Stimulated activated naive B cell treated with anti-CD40 and anti-IgM and Interleukin-4, amounts not matched to agents 10 μg/mL and 1 μg/mL and 100 μg/mL, for 72 hours (primary cell): ENCODE results near the gene CNN1.

Source experiments
- ATAC-seq, 2 donors: fragments of 150-1000 bp; cut with Tn5 transposase; replicated peaks; 2 replicates each; pipeline ENCODE4 v1.10.0; 2021; ENCODE audit warnings: moderate library complexity in 1 of 2
- DNase-seq: peaks from one replicate; pipeline ENCODE4 v3.0.0; 2021
- H3K27ac Mint-ChIP-seq: one replicate; pipeline ENCODE4 v1.8.0; 2022; ENCODE audit warnings: mild to moderate bottlenecking, mixed read lengths
- H3K27me3 Mint-ChIP-seq, 2 donors: one replicate each; pipeline ENCODE4 v1.8.0; 2022; ENCODE audit warnings: mixed read lengths in 2 of 2
- H3K36me3 Mint-ChIP-seq, 2 donors: one replicate each; pipeline ENCODE4 v1.8.0; 2022; ENCODE audit warnings: mixed read lengths in 2 of 2, mild to moderate bottlenecking in 1 of 2
- H3K4me1 Mint-ChIP-seq, 2 donors: one replicate each; pipeline ENCODE4 v1.8.0; 2022; ENCODE audit warnings: mixed read lengths in 2 of 2, mild to moderate bottlenecking in 1 of 2
- H3K4me3 Mint-ChIP-seq, 2 donors: one replicate each; pipeline ENCODE4 v1.8.0; 2022; ENCODE audit warnings: mild to moderate bottlenecking in 2 of 2, mixed read lengths in 2 of 2, moderate library complexity in 1 of 2
- H3K9me3 Mint-ChIP-seq, 2 donors: one replicate each; pipeline ENCODE4 v1.8.0; 2022; ENCODE audit warnings: mixed read lengths in 2 of 2, mild to moderate bottlenecking in 1 of 2

The CNN1 gene

GRCh38 chr19:11507370-11508078, 31.1 kb upstream of the CNN1 start:
- Mint-ChIP-seq H3K9me3 (no peaks in the 10 kb centered on the region), H3K36me3 (peaks cover 23 to 47% of the 10 kb centered on the region in 2 donors), H3K4me1 (peaks cover 16 to 24% of the 10 kb centered on the region in 2 donors), H3K27ac (peak overlapping the region; percentile 44), H3K27me3 (no peaks in the 10 kb centered on the region), H3K4me3 (peak overlapping the region; percentile 56 to 57)
- no peak for DNase-seq
- ATAC-seq: no peak

- Mint-ChIP-seq H3K4me3 (no peak overlapping the region), H3K4me1 (peaks cover 9 to 15% of the 10 kb centered on the region in 2 donors), H3K9me3 (no peaks in the 10 kb centered on the region), H3K36me3 (peaks cover 40 to 50% of the 10 kb centered on the region in 2 donors), H3K27ac (no peak overlapping the region), H3K27me3 (no peaks in the 10 kb centered on the region)
- DNase-seq (no peak), ATAC-seq (no peak)
Measured at GRCh38 chr19:11510444-11510843, 28.2 kb upstream of the CNN1 start.

DNA sequence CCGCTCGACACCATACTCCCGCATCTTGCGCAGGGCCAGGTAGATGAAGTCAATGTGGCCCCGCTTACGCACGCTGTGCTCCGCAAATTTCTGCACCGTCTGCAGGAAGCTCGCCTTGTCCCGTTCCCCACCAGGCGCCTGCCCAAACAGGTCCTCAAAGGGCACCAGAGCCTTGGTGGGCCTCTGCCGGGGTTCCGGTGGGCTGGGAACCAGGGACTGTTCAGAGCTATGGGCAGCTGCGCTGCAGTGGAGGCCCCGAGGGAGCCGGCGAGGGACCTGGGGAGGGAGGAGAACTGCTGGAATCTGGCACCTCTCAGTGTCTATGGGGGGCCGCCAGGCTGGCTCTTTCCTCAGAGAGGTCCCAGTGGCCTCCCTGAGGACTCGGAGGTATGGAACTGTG, 24.7 kb upstream of the CNN1 start:
- H3K27me3 Mint-ChIP-seq: no peaks in the 10 kb centered on the region
- no peak overlapping the region for H3K27ac Mint-ChIP-seq
- peaks cover 35 to 51% of the 10 kb centered on the region in 2 donors for H3K36me3 Mint-ChIP-seq
- no peak for DNase-seq
- no peaks in the 10 kb centered on the region for H3K9me3 Mint-ChIP-seq
- H3K4me1 Mint-ChIP-seq: no peaks in the 10 kb centered on the region
- no peak overlapping the region for H3K4me3 Mint-ChIP-seq
- no peak for ATAC-seq

DNA sequence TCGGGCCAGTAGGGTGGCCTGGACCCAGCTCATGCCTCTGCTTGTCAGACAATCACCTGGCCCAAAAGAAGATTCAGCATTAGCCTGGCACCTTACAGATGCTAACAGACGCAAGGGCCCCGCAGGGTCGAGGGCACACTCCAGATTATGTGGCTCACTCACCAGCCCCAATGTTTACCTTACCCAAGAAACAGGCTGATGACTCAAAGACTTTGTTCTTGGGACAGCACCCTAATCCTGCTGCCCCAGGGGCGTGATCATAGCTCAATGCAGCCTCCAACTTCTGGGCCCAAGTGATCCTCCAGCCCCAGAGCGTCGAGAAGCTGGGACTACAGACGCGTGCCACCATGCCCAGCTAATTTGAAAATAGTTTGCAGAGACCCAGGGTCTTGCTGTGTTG, 19.5 kb upstream of the CNN1 start:
- Mint-ChIP-seq H3K27ac (no peak overlapping the region), H3K27me3 (no peaks in the 10 kb centered on the region), H3K36me3 (peaks cover 17 to 39% of the 10 kb centered on the region in 2 donors), H3K4me3 (no peak overlapping the region), H3K4me1 (peaks cover 0 to 1% of the 10 kb centered on the region in 2 donors), H3K9me3 (no peaks in the 10 kb centered on the region)
- DNase-seq (no peak), ATAC-seq (no peak)

DNA sequence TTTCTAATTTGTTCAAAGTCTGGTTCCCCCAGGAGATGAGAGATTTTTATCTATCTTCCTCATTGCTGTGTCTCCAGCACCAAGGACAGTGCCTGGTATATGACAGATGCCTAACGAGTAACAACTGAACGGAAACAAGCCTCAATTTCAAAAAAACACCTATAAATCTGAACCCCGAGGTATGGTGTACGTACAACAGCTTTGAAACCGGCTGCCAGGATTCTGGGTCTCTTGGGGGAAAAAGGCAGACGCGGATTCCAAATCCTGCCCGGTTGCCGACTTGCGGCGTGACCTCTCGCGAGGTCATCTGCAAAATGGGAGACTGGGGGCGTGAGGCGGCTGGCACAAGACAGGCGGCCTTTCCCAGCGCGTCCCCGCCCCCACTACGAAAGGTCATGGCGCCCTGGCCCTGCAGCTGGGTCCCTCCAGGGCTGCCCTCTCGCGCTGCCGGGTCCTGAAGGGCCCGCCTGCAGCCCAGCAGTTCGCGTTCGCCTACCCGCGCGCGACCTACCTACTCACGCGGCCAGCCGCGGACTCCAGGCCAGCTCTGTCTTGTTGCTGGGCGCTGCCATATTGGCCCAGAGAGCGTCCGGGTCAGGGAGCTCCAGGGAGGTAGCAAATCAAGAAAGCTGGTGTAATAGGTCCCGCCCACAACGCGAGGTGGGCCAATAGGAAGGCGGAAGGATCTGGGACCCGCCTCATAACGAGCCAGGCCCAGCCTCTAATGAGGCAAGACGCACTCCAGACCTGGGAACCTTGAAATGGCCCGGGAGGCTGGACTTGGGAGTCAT, 9.9 kb upstream of the CNN1 start, which contains the start of gene ECSIT:
TSS of gene ECSIT (minus strand) at position 584 of the 791 bp plus-strand sequence. CDS start 9,964 bp downstream, outside the sequence.
- ATAC-seq (peak; percentile 97 to 99), DNase-seq (peak; percentile 96)
- Mint-ChIP-seq H3K27ac (peak within 1 kb of the TSS; percentile 95), H3K4me3 (peak within 1 kb of the TSS; percentile 91 to 92), H3K27me3 (no peaks in the 10 kb centered on the region), H3K9me3 (no peaks in the 10 kb centered on the region), H3K4me1 (peaks cover 11 to 27% of the 10 kb centered on the region in 2 donors), H3K36me3 (peaks cover 4% of the 10 kb centered on the region in 2 donors)

DNA sequence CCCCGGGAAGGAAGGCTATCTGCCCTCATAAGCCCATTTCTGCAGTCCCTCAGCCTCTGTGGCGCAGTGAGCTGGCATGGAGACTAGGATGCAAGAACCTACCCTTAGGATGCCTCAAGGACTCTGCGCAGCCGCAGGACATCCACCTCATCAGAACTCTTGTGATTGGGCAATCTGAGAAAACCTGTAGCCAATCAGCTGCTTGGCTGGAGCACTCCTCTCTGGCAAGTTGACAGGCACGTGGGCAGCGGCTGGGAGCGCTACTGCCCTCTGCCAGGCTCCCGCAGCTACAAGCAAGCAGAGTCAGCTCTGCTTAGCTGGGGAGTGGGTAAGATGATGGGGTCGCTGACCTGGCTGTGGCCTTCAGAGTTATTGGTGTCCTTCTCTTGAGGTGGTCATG, 8.2 kb upstream of the CNN1 start:
- DNase-seq (peak; percentile 33), ATAC-seq (peak in 1 of 2 donors; percentile 3)
- peaks cover 4% of the 10 kb centered on the region in 2 donors for H3K36me3 Mint-ChIP-seq
- H3K9me3 Mint-ChIP-seq: no peaks in the 10 kb centered on the region
- no peaks in the 10 kb centered on the region for H3K27me3 Mint-ChIP-seq
- H3K4me1 Mint-ChIP-seq: peaks cover 20 to 43% of the 10 kb centered on the region in 2 donors
- no peak overlapping the region for H3K4me3 Mint-ChIP-seq
- no peak overlapping the region for H3K27ac Mint-ChIP-seq

GRCh38 chr19:11534538-11534937, 4.1 kb upstream of the CNN1 start:
- DNase-seq: no peak
- Mint-ChIP-seq H3K27ac (no peak overlapping the region), H3K27me3 (peaks cover 13% of the 10 kb centered on the region in 2 donors), H3K4me1 (peaks cover 24 to 45% of the 10 kb centered on the region in 2 donors), H3K36me3 (no peaks in the 10 kb centered on the region), H3K4me3 (peak overlapping the region in 1 of 2 donors; percentile 13), H3K9me3 (no peaks in the 10 kb centered on the region)
- ATAC-seq: no peak

- Mint-ChIP-seq H3K36me3 (no peaks in the 10 kb centered on the region), H3K9me3 (no peaks in the 10 kb centered on the region), H3K4me1 (peaks cover 24 to 45% of the 10 kb centered on the region in 2 donors), H3K4me3 (no peak overlapping the region), H3K27me3 (peaks cover 14 to 15% of the 10 kb centered on the region in 2 donors), H3K27ac (no peak overlapping the region)
- ATAC-seq (no peak), DNase-seq (no peak)
Measured at GRCh38 chr19:11534948-11535347, 3.7 kb upstream of the CNN1 start.

GRCh38 chr19:11535792-11536595, 2.7 kb upstream of the CNN1 start:
- peak overlapping the region; percentile 21 for H3K27ac Mint-ChIP-seq
- ATAC-seq (peak; percentile 87 to 91), DNase-seq (peak; percentile 81)
- peaks cover 24 to 41% of the 10 kb centered on the region in 2 donors for H3K4me1 Mint-ChIP-seq
- peak overlapping the region; percentile 23 to 71 for H3K4me3 Mint-ChIP-seq
- peaks cover 19 to 22% of the 10 kb centered on the region in 2 donors for H3K27me3 Mint-ChIP-seq
- no peaks in the 10 kb centered on the region for H3K36me3 Mint-ChIP-seq
- H3K9me3 Mint-ChIP-seq: no peaks in the 10 kb centered on the region

DNA sequence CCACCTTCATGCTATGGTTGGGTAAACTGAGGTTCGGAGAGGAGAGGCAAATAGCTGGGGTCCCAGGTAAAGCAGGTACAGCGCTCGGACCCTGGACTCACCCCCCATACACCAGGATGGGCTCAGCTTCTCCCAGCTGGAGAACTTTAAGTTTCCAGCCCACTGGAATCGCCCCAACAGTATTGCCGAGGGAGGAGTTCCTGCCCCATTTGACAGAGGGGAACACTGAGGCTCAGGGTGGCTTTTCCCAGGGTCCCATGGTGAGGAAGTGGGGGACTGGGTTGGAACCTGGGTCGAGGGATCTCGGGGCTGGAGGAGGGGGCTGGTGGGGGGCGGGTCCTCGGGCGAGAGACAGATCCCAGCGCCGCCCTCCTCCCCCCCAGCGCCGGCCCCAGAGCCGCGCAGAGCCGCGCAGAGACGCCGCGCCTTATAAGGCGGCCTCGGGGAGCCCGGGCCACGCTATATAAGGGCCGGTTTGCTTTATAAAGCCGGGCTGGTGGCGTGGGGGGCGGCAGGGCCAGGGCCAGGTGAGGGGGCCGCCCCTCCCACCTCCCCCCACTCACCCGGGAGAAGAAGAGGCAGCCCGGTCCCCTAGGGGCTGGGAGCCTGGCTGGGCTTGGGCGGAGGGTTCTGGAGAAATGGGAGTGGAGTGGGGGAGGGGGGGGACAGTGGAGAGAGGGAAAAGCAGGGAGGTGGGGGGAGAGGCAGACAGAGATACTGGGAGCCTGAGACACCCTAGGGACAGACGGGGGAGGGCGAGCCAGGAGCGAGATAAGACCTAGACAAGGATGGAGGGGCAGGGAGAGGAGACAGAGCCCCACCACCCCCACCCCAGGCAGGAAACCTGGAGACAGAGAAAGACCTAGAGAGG, 1.1 kb downstream of the CNN1 start:
- ATAC-seq: no peak
- Mint-ChIP-seq H3K4me1 (peaks cover 19 to 31% of the 10 kb centered on the region in 2 donors), H3K27ac (no peak overlapping the region), H3K27me3 (peaks cover 23 to 28% of the 10 kb centered on the region in 2 donors), H3K4me3 (no peak overlapping the region), H3K36me3 (no peaks in the 10 kb centered on the region), H3K9me3 (no peaks in the 10 kb centered on the region)
- no peak for DNase-seq

DNA sequence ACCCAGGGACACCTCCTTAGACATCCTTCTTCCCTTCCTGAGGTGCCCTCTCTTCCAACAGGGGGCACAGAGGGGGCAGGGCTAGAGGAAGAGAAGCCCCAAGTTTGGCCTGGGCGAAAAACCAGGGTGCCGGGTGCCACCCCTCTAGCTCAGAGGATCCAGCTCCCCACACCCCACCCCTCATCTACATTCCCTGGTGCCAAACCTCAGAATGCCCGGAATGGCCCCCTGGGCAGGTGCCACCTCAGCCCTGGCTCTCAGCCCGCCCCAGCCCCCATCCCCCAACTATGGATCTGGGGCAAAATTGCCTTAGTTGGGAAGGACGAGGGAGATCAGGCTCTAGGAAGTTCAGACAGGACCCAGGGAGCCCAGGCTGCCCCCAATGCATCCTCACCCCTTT, 2.0 kb downstream of the CNN1 start:
- Mint-ChIP-seq H3K4me3 (no peak overlapping the region), H3K9me3 (no peaks in the 10 kb centered on the region), H3K36me3 (no peaks in the 10 kb centered on the region), H3K27me3 (peaks cover 27 to 35% of the 10 kb centered on the region in 2 donors), H3K27ac (no peak overlapping the region), H3K4me1 (peaks cover 13 to 22% of the 10 kb centered on the region in 2 donors)
- ATAC-seq (no peak), DNase-seq (no peak)

- ATAC-seq (no peak), DNase-seq (no peak)
- Mint-ChIP-seq H3K27ac (no peak overlapping the region), H3K4me1 (peaks cover 12 to 19% of the 10 kb centered on the region in 2 donors), H3K4me3 (no peak overlapping the region), H3K36me3 (no peaks in the 10 kb centered on the region), H3K27me3 (peaks cover 27 to 35% of the 10 kb centered on the region in 2 donors), H3K9me3 (no peaks in the 10 kb centered on the region)
Measured at GRCh38 chr19:11541238-11541637, 2.6 kb downstream of the CNN1 start.

- H3K4me3 Mint-ChIP-seq: no peak overlapping the region
- peaks cover 4 to 13% of the 10 kb centered on the region in 2 donors for H3K27me3 Mint-ChIP-seq
- no peak for DNase-seq
- H3K4me1 Mint-ChIP-seq: peaks cover 6 to 8% of the 10 kb centered on the region in 2 donors
- peaks cover 17 to 24% of the 10 kb centered on the region in 2 donors for H3K36me3 Mint-ChIP-seq
- ATAC-seq: no peak
- no peaks in the 10 kb centered on the region for H3K9me3 Mint-ChIP-seq
- no peak overlapping the region for H3K27ac Mint-ChIP-seq
Measured at GRCh38 chr19:11547929-11548700, 9.5 kb downstream of the CNN1 start.
